Esophagus squamous epithelium (tissue), 4 donors: ENCODE data around the gene ELAPOR2.

Source experiments
- CTCF ChIP-seq, 6 experiments: fragments of 450-650 bp in 4 of 6; fragments of 200-600 bp in 2 of 6; sonication (generic) in 2 of 6; IDR thresholded peaks; one replicate each; pipeline ENCODE4 v1.5.1; 2016 to 2019; ENCODE audit warnings: antibody characterized with exemption in 6 of 6, mild to moderate bottlenecking in 4 of 6, moderate library complexity in 4 of 6
- POLR2A ChIP-seq, 4 donors: fragments of 450-650 bp; IDR thresholded peaks; one replicate each; pipeline ENCODE4 v1.6.1; 2017; ENCODE audit warnings: antibody characterized with exemption in 4 of 4, mild to moderate bottlenecking in 4 of 4, moderate library complexity in 3 of 4

- TF ChIP-seq POLR2A (IDR thresholded peaks at IDR 0.05) (no peak), CTCF (IDR thresholded peaks at IDR 0.05) (no peak)
Measured at GRCh38 chr7:87105401-87105800, 45.9 kb upstream of the ELAPOR2 start.
